Subcutaneous adipose tissue (tissue), 4 donors: ENCODE results near the gene KRT2. TPM values are rescaled to one million over a fixed set of nuclear protein-coding genes. Genes with fewer than 3 reads are reported as not detected.

ENCODE experiments used
- total RNA-seq, 4 donors: library from RNA; depleted of rRNA; stranded (reverse); fragments of >200 nt; gene quantifications; one replicate each; pipeline ENCODE4 v1.1.0, GENCODE V29; 2016
- TF ChIP-seq, protein P1 (sequence below): fragments of 450-650 bp; IDR thresholded peaks from one replicate; pipeline ENCODE4 v1.5.1; 2016; ENCODE audit warnings: low read depth, mild to moderate bottlenecking, control low read depth, antibody characterized with exemption, moderate library complexity

Gene KRT2
- total RNA-seq, 4 donors from 2014 or later: not detected

DNA sequence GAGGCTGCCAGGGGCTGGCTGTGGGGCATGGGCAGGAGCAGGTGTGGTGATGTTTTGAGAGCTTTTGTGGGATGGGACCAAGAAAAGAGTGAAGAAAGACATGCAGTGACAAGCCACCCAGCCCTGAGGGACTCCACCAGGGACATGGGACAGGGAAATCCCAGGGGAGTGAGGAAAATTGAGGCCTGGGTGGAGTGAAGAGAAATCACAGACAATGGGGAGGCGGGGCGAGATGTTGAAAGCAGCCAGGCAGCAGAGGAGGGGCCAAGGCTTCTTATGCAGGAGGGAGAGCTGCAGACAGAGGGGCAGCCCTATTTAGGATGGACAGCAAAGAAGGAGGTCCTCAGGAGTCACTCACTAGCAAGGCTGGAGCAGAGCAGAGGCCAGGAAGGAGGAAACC lies 32.4 kb upstream of the KRT2 start:
- TF ChIP-seq, protein P1, sequence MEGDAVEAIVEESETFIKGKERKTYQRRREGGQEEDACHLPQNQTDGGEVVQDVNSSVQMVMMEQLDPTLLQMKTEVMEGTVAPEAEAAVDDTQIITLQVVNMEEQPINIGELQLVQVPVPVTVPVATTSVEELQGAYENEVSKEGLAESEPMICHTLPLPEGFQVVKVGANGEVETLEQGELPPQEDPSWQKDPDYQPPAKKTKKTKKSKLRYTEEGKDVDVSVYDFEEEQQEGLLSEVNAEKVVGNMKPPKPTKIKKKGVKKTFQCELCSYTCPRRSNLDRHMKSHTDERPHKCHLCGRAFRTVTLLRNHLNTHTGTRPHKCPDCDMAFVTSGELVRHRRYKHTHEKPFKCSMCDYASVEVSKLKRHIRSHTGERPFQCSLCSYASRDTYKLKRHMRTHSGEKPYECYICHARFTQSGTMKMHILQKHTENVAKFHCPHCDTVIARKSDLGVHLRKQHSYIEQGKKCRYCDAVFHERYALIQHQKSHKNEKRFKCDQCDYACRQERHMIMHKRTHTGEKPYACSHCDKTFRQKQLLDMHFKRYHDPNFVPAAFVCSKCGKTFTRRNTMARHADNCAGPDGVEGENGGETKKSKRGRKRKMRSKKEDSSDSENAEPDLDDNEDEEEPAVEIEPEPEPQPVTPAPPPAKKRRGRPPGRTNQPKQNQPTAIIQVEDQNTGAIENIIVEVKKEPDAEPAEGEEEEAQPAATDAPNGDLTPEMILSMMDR: no peak

DNA sequence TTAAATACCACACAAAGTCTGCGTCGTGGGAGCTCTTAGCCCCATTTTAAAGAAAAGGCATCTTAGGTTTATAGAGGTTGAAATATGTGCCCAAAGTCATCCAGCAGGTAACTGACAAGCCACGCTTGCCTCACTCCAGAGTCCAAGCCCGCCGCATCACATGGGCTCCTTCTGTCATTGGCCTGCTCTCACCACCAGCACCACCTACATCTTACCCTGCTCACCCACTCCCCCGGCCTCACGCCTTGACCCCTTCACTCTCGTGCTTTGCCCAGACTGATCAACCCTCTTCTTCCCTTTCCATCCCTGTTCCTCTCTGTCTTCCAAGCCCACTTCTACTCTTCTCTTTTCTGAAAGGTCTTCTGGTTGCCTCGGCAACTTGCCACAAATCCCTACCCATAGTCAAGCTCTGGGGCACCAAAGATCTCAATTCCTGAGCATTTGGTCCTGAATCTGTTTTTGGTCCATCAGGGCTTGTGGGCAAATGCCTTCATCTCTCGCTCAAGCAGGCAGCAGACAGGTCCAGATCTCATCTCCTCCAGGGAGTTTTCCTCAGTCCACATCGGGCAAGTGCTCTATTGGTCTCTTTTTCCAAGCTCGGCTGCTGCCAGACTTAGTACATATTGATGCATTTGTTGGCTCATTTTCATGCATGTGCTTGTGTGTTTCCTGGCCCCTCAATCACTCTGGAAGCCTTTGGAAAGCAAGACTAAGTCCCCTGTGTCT lies 31.7 kb upstream of the KRT2 start:
- TF ChIP-seq, protein P1: no peak

DNA sequence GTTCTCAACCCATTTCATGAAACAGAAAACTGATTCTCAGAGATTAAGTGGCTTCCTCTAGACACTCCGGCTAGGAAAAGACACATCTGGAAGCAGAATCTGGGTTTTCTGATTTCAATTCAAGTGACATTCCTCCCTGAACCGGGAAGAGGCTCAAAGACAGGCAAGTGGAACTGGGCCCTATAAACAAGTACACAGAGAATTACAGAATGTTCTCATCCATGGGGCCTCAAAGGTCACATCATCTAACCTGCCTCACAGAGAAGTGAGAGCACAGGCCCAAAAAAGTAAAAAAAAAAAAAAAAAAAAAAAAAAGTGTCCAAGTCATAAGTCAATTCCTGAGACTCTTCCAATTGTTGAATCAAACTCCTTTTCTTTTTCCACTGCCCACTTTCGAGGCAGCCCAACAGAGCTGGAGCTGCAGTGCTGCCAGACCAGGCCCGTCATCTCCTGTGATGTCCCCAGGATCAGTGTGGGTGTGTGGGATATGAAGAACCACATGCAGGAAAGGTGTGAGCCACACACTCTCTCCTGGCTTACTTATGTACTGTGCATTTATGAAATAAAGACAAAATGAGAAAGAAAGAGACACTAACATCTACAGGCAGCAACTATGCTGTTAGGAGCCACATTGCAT lies 31.0 kb upstream of the KRT2 start:
- TF ChIP-seq, protein P1: no peak

DNA sequence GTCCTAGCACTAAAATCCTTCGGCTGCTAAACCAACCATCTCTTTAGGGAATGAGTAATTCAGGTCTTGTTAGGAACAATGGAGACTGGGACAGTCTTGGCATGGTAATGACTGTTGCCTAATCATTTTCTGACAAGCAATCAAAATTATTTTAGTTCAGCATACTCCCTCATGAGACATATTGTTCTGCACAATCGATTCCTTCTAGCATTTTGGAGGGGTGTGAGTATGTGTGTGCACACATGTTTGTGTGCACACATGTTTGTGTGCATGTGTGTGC lies 30.3 kb upstream of the KRT2 start:
- TF ChIP-seq, protein P1: no peak

DNA sequence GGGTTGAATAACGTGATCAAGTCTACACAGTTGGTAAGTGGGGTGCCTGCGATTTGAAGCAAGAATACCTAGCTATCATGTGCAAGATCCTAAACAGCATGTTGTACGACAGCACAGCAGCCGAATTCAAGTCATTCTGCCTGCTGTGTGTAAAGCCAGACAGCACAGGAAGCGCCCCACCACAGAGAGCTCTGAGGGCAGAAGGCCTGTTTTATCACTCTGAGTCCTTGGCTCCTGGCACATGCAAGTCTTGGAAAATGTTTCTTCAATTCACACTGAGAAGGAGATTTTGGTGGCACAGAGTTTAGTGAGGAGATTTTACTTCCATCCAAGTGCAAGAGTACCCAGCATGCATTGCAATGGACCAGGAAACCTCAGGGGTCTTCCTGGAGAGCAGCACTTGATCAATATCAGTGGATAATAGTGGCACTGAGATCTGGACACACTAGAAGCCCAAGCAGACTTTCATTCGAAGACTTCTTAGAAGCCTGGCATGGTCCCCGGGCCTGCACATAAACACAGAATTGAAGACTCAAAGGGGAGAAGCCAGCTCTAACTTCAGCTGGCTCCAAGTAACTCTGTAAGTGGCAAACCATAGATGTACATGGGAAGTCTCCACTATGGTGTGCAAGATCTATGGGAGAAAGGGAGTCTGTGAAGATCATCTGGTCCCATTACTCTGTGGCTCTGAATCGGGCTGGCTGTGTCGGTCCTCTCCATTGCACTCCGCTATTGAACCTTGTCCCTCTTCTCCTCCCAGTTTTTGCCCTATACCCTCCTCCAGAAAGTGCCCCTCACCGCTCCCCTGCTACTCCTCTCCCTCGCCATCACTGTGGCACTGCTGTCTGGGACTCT lies 29.7 kb upstream of the KRT2 start:
- TF ChIP-seq, protein P1: no peak

DNA sequence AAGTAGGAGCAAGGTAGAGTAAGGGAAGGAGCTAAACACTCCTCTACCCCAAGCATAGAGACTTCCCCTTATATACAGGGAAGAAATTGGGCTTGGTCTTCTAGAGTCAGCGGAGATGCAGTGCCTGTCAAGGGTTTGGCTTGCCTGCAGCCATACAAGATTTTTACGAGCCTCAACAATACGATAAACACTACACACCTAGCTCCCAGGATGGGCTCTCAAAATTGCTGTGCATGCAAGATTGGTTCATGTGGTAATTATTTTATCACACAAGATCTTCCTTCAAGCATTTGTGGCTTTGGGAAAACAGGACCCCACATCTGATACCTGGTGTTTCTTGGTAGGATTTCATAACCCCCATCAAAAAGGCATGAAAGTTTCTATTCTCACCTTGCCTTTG lies 28.4 kb upstream of the KRT2 start, which contains the start of gene KRT1:
TSS of gene KRT1 (minus strand) at position 45 of the 400 bp plus-strand sequence. CDS start 59 bp downstream, outside the sequence.
- TF ChIP-seq, protein P1: no peak

DNA sequence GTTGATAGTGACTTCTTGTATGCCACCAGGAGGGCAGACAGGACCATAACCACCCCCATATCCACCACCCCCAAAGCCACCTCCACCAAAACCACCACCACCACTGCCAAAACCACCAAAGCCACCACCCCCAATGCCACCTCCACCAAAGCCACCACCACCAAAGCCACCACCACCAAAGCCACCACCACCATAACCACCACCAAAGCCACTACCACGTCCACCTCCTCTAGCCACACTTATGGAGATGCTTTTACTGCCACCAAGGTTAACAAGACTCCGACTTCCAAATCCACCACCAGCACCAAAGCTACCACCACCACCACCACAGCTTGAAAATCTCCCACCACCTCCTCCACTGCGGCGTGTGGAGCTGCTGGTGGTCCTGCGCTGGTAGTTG lies 27.9 kb upstream of the KRT2 start:
- TF ChIP-seq, protein P1: no peak
